GM10266 (cell line): ENCODE data around the gene CACNA1H.
A peak's percentile ranks its signal among the peaks of the same experiment; 100 is the strongest.
"Not testable (repeated sequence)": the region's sequence is repeated elsewhere in the genome, so short reads cannot be mapped to it uniquely, and the experiment has no call there.

ENCODE experiments used
- DNase-seq: peaks from one replicate; pipeline ENCODE4 v3.0.0; 2012; ENCODE audit errors: extremely low spot score
- CTCF ChIP-seq: IDR thresholded peaks from 2 replicates; pipeline ENCODE4 v1.5.1; 2012; ENCODE audit warnings: mild to moderate bottlenecking, low read depth; ENCODE audit not compliant: control insufficient read depth, insufficient read depth; ENCODE audit errors: missing control alignments

Gene CACNA1H

DNA sequence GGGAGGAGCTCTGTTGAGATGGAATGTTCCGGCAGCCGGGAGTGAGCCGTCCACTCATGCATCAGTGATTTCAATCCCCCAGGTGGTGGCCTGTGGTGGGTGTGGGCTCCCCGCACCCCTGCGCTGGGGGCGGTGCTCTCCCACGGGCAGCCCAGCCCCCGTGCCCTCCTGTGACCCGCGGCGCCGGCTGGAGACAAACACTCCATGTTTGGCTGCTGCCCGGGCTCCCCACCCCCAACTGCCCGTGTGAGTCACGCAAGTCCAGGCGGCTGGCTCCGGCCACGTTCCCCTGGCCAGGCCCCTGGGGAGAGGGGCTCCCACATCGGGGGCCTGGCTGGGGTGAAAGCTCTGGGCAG is 29.4 kb downstream of the CACNA1H start:
- TF ChIP-seq CTCF, result no peak

DNA sequence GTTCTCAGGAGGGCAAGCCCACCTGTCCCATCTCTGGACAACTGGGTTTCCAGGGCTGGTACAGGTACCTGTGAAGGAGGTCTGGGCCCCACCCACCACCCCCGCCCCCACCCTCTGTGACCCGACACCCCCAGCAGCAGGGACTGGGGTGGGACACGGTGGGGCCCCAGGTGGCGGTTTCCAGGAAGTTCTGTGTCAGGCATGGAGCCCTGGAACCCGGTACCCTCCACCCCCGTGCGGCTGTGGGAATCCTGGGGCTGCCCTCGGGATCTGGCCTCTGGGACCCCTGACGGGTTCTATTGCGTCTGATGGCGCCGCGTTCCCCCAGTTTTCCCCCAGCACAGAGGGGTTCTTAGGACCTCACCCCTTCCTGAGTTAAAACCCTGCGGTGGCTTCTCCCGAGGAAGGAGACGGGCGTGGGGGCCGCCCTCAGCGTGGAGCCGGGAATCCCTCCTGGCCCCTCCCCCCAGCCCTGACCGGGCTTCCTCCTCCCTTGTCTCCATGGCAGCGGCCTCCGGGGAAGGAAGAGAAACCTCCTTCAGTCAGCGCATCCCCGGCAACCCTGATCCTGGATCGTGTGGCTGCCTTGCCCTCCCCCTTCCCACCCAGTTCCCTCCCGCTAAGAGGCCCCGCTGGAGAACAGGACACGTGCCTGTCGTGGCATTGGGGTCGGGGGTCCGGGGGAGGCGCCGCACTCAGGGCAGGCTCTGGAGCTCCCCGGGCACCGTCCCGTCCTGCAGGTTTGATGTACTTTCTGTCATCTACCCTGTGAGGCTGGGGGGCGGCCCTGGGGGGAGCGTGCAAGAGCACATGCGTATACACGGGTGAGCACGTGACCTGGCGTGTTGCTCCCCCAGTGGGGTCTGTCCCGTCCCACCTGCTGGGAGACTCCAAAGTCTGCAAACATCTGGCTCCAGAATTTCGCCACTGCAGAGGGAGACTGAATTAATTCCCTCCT is 30.3 kb downstream of the CACNA1H start:
- TF ChIP-seq CTCF, result no peak
- DNase-seq, result no peak

More for the DNA sequence above, 29.4 kb downstream of the CACNA1H start:
- DNase-seq, result no peak

GRCh38 chr16:1184156-1184868 is 31.4 kb downstream of the CACNA1H start:
- DNase-seq, result no peak
- TF ChIP-seq CTCF, result no peak

GRCh38 chr16:1184980-1185379 is 32.1 kb downstream of the CACNA1H start:
- DNase-seq, result no peak
- no peak for TF ChIP-seq CTCF

- not testable (repeated sequence) for DNase-seq
These were observed 32.7 kb downstream of the CACNA1H start for GRCh38 chr16:1185460-1186207.

GRCh38 chr16:1188432-1189189 is 35.7 kb downstream of the CACNA1H start:
- DNase-seq, result peak; percentile 79
- TF ChIP-seq CTCF, result no peak

DNA sequence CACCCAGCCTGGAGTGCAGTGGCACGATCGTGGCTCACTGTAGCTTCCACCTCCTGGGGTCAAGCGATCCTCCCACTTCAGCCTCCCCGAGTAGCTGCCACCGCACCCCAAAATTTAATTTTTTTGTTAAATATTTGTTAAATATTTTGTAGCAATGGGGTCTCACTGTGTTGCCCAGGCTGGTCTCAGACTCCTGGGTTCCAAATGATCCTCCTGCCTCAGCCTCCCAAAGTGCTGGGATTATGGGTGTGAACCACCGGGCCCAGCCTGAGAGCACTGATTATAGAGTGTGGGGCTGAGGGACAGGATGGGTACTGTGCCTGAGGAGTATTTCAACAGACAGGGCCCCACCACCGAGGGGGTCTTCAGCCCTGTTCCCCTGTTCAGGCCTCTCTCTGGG is 36.5 kb downstream of the CACNA1H start:
- no peak for DNase-seq
- TF ChIP-seq CTCF, result no peak

DNA sequence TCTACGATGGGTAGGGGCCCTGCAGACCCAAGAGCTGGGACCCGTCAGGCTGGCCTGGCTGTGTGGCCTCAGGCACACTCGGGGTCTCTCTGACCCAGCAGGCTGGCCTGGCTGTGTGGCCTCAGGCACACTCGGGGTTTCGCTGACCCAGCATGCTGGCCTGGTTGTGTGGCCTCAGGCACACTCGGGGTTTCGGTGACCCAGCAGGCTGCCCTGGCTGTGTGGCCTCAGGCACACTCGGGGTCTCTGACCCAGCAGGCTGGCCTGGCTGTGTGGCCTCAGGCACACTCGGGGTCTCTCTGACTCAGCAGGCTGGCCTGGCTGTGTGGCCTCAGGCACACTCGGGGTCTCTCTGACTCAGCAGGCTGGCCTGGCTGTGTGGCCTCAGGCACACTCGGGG is 37.9 kb downstream of the CACNA1H start:
- DNase-seq, result not testable (repeated sequence)
